MM.1S (cell line): ENCODE results near the gene ADARB2.

ENCODE experiments used
- DNase-seq: peaks from one replicate; pipeline ENCODE4 v3.0.0-alpha.2; 2015
- H2AFZ ChIP-seq: fragments of 300-600 bp; sonication (generic); 2 replicates; pipeline ENCODE4 v1.6.0; 2016; ENCODE audit warnings: antibody characterized with exemption, low read length
- H3F3A ChIP-seq: fragments of 300-600 bp; sonication (generic); 2 replicates; pipeline ENCODE4 v1.6.1; 2016; ENCODE audit warnings: mild to moderate bottlenecking, antibody characterized with exemption, low read length, moderate library complexity, mixed read lengths; ENCODE audit not compliant: insufficient read depth
- H3K27ac ChIP-seq: fragments of 300-600 bp; sonication (generic); 2 replicates; pipeline ENCODE4 v1.5.1; 2016; ENCODE audit warnings: mild to moderate bottlenecking, low read length
- H3K27me3 ChIP-seq: fragments of 300-600 bp; sonication (generic); replicated peaks from 2 replicates; pipeline ENCODE4 v1.6.0; 2016; ENCODE audit warnings: low read length; ENCODE audit not compliant: insufficient read depth
- H3K36me3 ChIP-seq: fragments of 300-600 bp; sonication (generic); replicated peaks from 2 replicates; pipeline ENCODE4 v1.6.1; 2016; ENCODE audit warnings: mild to moderate bottlenecking, low read length, mixed read lengths; ENCODE audit not compliant: insufficient read depth
- H3K4me1 ChIP-seq: fragments of 300-600 bp; sonication (generic); 2 replicates; pipeline ENCODE4 v1.6.1; 2016; ENCODE audit warnings: low read length, mixed read lengths
- H3K4me2 ChIP-seq: fragments of 300-600 bp; sonication (generic); 2 replicates; pipeline ENCODE4 v1.6.0; 2016; ENCODE audit warnings: low read depth, low read length
- H3K4me3 ChIP-seq: fragments of 300-600 bp; sonication (generic); 2 replicates; pipeline ENCODE4 v1.5.1; 2016; ENCODE audit warnings: low read length, mixed read lengths
- H3K79me2 ChIP-seq: fragments of 300-600 bp; sonication (generic); 2 replicates; pipeline ENCODE4 v1.6.1; 2016; ENCODE audit warnings: mixed run types, low read length, mixed read lengths
- H3K9ac ChIP-seq: fragments of 300-600 bp; sonication (generic); 2 replicates; pipeline ENCODE4 v1.6.1; 2016; ENCODE audit warnings: low read length, mixed read lengths
- H3K9me2 ChIP-seq: fragments of 300-600 bp; sonication (generic); replicated peaks from 2 replicates; pipeline ENCODE4 v1.6.1; 2016; ENCODE audit warnings: mild to moderate bottlenecking, low read length, mixed read lengths; ENCODE audit not compliant: insufficient read depth
- H3K9me3 ChIP-seq: fragments of 300-600 bp; sonication (generic); replicated peaks from 2 replicates; pipeline ENCODE4 v1.6.1; 2016; ENCODE audit warnings: mild to moderate bottlenecking, low read length, mixed read lengths; ENCODE audit not compliant: insufficient read depth
- H4K20me1 ChIP-seq: fragments of 300-600 bp; sonication (generic); 2 replicates; pipeline ENCODE4 v1.6.1; 2016; ENCODE audit warnings: mild to moderate bottlenecking, low read length, moderate library complexity, mixed read lengths; ENCODE audit not compliant: insufficient read depth
- EZH2 ChIP-seq: fragments of 300-600 bp; sonication (generic); optimal IDR thresholded peaks from 2 replicates; pipeline ENCODE3; 2017; ENCODE audit warnings: low read depth, mild to moderate bottlenecking, antibody characterized with exemption, low read length, mixed read lengths
- EZH2phosphoT487 ChIP-seq: fragments of 300-600 bp; sonication (generic); IDR thresholded peaks from 2 replicates; pipeline ENCODE4 v1.6.1; 2018; ENCODE audit warnings: antibody characterized with exemption, low read length
- TF ChIP-seq, protein P1 (sequence below): fragments of 300-600 bp; sonication (generic); IDR thresholded peaks from 2 replicates; pipeline ENCODE4 v1.5.1; 2016; ENCODE audit warnings: antibody characterized with exemption, low read length, mixed read lengths

Gene ADARB2

DNA sequence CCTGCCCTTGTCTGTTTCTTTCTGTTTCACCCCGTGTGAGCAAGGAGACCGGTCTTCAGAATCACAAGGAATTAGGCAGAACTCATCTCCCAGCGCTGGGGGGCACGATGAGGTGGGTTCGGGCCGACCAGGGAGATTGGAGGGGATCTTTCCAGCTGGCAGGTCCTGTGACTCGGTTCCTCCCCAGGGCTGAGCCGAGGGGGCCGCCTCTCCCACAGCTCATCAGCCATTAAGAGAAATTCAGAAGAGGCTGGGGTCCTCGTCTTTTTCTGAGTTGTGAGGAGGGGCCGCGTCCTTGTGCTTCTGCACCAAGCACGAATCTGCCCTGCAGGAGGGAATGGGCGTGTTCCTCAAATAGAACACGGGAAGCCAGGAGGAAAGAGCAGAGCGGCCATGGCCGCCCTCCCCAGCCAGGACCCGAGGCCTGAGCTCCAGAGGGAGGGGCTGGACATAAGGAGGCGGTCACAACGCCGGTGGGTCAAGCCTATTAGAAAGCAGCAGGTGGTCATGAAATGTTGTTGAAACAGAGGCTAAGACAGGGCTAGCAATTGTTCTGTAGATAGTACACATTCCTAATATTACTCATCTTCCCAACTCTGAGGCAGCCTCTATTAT lies 125.3 kb downstream of the ADARB2 start:
- H3K9me2 ChIP-seq = no peaks in the 10 kb centered on the region
- no peak for TF ChIP-seq EZH2
- TF ChIP-seq, protein P1, sequence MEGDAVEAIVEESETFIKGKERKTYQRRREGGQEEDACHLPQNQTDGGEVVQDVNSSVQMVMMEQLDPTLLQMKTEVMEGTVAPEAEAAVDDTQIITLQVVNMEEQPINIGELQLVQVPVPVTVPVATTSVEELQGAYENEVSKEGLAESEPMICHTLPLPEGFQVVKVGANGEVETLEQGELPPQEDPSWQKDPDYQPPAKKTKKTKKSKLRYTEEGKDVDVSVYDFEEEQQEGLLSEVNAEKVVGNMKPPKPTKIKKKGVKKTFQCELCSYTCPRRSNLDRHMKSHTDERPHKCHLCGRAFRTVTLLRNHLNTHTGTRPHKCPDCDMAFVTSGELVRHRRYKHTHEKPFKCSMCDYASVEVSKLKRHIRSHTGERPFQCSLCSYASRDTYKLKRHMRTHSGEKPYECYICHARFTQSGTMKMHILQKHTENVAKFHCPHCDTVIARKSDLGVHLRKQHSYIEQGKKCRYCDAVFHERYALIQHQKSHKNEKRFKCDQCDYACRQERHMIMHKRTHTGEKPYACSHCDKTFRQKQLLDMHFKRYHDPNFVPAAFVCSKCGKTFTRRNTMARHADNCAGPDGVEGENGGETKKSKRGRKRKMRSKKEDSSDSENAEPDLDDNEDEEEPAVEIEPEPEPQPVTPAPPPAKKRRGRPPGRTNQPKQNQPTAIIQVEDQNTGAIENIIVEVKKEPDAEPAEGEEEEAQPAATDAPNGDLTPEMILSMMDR = no peak
- no peak for TF ChIP-seq EZH2phosphoT487

DNA sequence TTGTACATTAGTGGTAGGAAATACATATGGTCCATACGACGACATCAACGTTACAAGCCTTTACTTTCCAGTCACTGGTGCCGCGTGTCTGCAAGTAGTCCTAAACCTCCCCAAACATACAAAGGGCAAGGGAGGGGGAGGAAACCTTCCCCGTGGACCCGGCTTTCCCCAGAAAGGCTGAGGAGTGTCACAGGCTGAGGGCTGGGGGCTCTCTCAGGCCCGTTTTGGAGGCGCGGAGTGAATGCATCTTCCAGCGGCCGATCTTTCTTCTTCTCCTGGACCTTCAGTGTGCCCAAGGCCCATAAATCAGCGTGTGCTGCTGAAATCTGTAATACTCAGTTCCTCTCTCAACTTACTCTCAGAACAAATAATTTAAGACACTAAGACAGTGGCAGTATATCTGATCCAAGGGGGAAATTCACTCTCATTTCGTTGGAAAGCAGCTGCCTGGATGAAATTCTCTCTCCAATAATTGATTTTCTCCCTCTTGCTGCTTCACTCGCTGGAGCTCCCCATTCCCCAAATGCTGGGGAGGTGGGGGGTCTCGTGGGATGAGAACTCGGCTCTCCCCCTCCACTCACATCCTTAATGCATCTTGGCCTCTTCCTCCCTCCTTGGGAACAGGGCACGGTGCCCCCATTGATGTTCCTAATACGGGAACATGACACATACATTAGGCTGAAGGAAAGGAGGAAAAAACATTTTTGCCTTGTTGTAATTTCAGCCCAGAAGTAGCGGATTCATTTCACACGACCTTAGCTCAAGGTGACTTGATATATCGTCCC lies 126.1 kb downstream of the ADARB2 start:
- no peaks in the 10 kb centered on the region for H3K4me1 ChIP-seq
- DNase-seq = no peak
- H3K4me3 ChIP-seq = no peak overlapping the region
- TF ChIP-seq EZH2 (no peak), EZH2phosphoT487 (no peak)
- TF ChIP-seq, protein P1 = no peak
- H3K9me2 ChIP-seq = no peaks in the 10 kb centered on the region
- no peaks in the 10 kb centered on the region for H3K27me3 ChIP-seq
- no peaks in the 10 kb centered on the region for H3K36me3 ChIP-seq
- H3K27ac ChIP-seq = no peak overlapping the region
- no peaks in the 10 kb centered on the region for H4K20me1 ChIP-seq
- no peaks in the 10 kb centered on the region for H3K9me3 ChIP-seq
- H3F3A ChIP-seq = no peaks in the 10 kb centered on the region
- H2AFZ ChIP-seq = no peak overlapping the region
- H3K79me2 ChIP-seq = no peaks in the 10 kb centered on the region
- no peak overlapping the region for H3K9ac ChIP-seq
- H3K4me2 ChIP-seq = no peak overlapping the region

More for the DNA sequence above, 125.3 kb downstream of the ADARB2 start:
- DNase-seq = no peak
- H2AFZ ChIP-seq = no peak overlapping the region
- H3K9ac ChIP-seq = no peak overlapping the region
- no peaks in the 10 kb centered on the region for H3K4me1 ChIP-seq
- H3K79me2 ChIP-seq = no peaks in the 10 kb centered on the region
- no peaks in the 10 kb centered on the region for H3K27me3 ChIP-seq
- no peaks in the 10 kb centered on the region for H3K36me3 ChIP-seq
- H3K4me3 ChIP-seq = no peak overlapping the region
- no peaks in the 10 kb centered on the region for H3K9me3 ChIP-seq
- H4K20me1 ChIP-seq = no peaks in the 10 kb centered on the region
- no peak overlapping the region for H3K27ac ChIP-seq
- H3F3A ChIP-seq = no peaks in the 10 kb centered on the region
- H3K4me2 ChIP-seq = no peak overlapping the region

DNA sequence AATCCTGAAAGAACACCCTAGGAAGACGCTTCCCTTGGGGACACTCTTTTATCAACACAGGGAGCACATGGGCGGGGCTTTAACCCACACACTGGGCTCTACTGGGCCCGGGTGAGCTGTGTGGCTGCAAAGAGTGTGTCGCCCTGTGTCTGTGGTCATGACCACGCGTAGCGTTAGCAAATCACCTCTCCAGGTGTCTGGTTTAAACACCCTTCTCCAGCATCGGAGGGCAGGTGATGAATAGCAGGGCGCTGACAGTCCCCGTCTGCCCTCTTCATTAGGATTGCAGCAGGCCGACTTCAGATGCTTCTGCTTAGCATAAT lies 127.7 kb downstream of the ADARB2 start:
- H4K20me1 ChIP-seq = no peaks in the 10 kb centered on the region
- H3K9me3 ChIP-seq = no peaks in the 10 kb centered on the region
- no peaks in the 10 kb centered on the region for H3K36me3 ChIP-seq
- no peak overlapping the region for H3K27ac ChIP-seq
- H3K4me2 ChIP-seq = no peak overlapping the region
- no peak overlapping the region for H3K4me3 ChIP-seq
- H3K9ac ChIP-seq = no peak overlapping the region
- no peak overlapping the region for H2AFZ ChIP-seq
- H3K27me3 ChIP-seq = no peaks in the 10 kb centered on the region
- no peak for DNase-seq
- no peaks in the 10 kb centered on the region for H3K4me1 ChIP-seq
- no peaks in the 10 kb centered on the region for H3F3A ChIP-seq
- H3K79me2 ChIP-seq = no peaks in the 10 kb centered on the region
- TF ChIP-seq, protein P1 = no peak
- TF ChIP-seq EZH2phosphoT487 = no peak
- TF ChIP-seq EZH2 = no peak
- no peaks in the 10 kb centered on the region for H3K9me2 ChIP-seq
